Activated T-cell treated with anti-CD3 and anti-CD28 coated beads for 1 hour (primary cell): ENCODE results near the gene SLC36A3.
"Not testable (repeated sequence)": the region's sequence is repeated elsewhere in the genome, so short reads cannot be mapped to it uniquely, and the experiment has no call there.

Experiments
- DNase-seq: peaks from one replicate; pipeline ENCODE4 v3.0.0-alpha.2; 2020; ENCODE audit warnings: low read depth

Gene SLC36A3

DNA sequence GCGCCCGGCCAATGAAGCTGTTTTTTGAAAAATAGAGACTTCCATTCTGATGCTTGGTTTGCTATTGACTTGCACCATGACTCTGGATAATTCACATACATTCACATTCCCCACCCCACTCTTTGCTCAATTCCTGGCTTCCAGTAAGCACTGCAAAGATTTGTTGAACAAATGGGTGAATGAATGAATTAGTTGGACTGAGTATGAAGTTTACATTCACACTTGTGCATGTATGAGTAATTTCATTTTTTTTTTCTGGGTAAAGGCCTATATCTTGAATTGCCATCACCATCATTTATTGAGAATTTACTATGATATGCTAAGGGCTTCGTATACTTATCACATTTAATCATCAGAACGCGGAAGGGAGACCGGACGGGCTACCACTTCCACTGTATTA, 65.9 kb downstream of the SLC36A3 start:
- no peak for DNase-seq

DNA sequence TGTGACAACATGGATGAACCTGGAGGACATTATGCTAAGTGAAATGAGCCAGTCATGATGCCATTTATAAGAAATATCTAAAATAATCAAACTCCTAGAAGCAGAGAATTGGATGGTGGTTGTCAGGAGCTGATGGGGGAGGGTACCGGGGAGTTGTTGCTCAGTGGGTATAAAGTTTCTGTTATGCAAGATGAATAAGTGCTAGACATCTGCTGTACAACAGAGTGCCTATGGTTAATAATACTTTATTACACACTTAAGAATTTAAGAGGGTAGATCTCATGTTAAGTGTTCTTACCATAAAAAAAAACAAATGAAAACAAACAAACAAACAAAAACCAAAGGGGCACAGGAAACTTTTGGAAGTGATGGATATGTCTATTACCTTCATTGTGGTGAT, 66.7 kb downstream of the SLC36A3 start:
- no peak for DNase-seq

DNA sequence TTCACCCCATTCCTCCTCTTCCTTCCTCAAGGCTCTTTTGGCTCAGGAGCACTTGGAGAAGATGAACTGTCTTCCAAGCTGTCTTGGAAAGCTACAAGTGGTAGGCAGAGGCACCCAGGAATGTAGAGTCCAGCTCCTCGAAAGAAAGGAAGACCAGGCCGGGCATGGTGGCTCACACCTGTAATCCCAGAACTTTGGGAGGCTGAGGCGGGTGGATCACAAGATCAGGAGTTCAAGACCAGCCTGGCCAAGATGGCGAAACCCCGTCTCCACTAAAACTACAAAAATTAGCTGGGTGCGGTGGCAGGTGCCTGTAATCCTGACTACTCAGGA, 68.4 kb downstream of the SLC36A3 start:
- DNase-seq: not testable (repeated sequence)

DNA sequence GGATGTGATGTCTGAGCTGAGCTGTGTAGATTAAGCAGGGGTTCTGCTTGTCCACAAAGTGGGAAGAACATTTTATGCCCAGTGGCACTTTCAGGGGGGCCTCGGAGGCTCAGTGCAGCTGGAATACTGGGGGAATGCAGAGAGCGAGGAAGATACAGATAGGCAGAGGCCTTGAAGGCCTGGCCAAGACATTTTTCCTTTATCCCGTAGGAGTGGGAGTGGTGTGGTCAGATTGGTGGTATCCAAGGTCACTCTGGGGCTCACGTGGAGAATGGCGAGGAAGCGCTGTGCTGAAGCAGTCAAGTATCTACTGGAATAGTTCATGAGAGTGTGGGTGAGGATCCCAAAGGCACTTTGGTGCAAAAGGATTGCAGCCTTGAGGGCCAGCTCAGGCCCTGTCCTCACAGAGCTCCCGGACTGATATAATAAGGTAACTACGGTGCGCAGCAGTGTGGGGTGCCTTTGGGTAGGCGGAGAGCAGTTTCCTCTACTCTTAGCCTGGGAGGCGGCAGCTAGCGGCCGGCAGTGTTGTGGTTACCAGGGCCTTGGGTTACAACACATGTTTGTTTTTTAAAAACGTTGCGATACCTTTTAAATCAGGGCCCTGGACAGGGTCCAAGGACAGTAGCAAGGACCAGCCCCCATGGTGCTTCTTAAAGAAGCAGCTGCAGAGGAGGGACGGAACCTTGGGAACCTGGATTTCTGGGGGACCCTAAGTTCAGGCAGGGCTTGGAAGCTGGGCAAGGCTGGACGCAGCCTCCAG, 68.9 kb downstream of the SLC36A3 start:
- DNase-seq: no peak

DNA sequence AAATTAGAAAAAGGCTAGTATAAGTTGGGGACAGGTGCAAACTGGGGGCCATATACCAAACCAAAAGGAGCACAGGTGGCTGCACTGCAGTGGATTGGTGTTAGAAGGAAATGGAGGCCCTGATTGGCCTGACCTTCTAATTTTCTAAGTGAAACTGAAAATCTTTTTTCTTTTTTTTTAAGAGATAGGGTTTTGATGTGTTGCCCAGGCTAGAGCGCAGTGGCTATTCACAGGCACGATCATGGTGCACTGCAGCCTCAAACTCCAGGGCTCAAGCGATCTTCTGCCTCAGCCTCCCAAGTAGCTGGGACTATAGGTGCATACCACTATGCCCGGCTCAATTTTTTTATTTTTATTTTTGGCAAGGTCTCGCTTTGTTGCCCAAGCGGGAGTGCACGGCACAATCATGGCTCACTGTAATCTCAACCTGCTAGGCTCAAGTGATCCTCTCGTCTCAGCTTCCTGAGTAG, 69.9 kb downstream of the SLC36A3 start:
- no peak for DNase-seq

DNA sequence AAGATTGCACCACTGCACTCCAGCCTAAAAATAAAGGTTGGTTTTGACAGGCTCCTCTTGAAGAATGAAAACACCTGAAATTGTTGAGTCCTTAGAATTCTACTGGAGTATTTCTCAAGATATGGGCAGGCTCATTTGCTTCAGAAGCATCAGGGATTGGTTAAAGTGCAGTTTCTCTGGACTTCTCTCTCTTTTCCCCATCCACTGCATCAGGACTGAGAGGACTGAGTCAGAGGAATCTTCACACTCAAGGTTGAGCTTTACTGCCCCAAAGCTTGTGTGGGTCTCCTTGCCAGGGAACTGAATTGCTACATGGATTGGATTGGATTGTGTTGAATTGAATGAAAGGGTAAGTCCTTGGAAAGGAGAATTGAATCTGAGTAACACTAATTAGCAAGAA, 72.2 kb downstream of the SLC36A3 start:
- no peak for DNase-seq

DNA sequence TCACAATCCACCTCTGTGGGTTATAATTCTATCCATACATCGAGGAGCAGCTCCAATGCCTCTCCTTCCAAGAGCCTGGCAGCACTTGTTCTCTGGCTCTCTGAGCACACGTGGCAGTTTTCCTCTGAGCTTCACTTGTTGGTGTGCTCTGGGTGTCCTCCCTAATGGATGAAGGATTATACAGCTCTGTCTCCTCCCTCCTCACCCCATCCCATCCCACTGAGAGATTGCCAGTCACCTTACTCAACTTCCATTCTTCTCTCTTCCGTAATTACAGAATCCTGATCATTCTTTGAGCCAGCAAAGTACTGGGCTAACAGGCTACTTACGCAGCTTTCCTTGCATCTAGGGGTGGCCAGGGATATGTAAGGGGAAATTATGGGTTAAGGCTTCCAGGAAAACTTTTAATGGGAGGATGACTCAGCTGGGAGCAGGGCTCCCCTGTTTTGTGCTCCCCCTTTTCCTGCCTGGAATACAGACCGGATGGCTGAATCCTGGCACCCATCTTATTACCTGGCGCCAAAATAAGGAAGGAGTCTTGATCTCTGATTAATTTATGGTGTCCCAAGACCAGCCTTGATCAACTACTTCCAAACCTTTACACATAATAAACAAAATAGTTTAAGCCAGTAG, 73.4 kb downstream of the SLC36A3 start:
- DNase-seq: no peak

DNA sequence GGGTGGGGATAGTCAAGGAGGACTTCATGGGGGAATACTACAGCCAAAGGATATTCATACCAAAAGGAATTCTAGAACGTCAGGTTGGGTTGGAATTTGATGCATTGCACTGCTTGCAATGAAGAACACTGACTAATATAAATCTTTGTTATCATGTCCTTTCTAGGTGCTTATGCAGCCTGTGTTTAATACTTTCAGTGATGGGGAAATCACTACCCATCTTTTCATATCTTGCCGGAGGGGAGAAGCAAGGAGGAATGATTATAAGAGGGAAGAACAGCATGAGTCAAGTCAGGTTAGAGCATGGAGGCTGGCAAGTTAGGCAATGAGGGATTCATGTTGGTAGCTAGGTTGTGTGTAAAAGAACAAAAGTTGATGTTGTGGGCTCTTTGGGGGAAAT, 74.6 kb downstream of the SLC36A3 start:
- DNase-seq: no peak

DNA sequence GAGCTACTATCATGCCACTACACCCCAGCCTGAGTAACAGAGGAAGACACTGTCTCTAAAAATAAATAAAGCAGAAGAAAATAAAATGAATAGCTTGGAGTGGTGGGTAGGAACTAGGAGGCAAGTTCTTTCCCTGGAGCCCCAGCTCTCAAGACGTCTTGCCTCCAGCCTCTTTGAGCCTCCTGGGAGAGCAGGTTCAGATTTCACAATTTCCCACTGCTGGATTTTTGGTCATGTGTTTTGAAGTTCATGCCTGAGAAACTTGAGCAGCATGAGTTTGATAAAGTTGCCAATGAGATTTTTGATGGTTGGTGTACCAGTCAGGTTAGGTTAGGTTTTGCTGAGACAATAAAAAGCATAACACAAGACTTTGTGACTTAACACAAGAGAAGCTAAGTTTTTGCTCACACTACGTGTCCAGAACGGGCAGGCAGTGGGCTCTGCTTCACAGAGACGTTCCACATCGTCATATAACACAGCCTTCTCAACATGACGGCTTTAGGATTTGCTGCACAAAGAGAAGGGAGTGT, 75.6 kb downstream of the SLC36A3 start:
- DNase-seq: no peak
